NOMO-1 treated with DMSO at 0.1 percent for 48 hours (cell line): ENCODE results near the gene MPZL2.

Experiments used
- DNase-seq: peaks from one replicate; lab custom pipeline; 2025; ENCODE audit not compliant: unreplicated experiment; lab: John Stamatoyannopoulos, UW

The MPZL2 gene

GRCh38 chr11:118223570-118223969, 40.5 kb downstream of the MPZL2 start:
- no peak for DNase-seq

GRCh38 chr11:118222437-118222836, 41.7 kb downstream of the MPZL2 start:
- DNase-seq: no peak

DNA sequence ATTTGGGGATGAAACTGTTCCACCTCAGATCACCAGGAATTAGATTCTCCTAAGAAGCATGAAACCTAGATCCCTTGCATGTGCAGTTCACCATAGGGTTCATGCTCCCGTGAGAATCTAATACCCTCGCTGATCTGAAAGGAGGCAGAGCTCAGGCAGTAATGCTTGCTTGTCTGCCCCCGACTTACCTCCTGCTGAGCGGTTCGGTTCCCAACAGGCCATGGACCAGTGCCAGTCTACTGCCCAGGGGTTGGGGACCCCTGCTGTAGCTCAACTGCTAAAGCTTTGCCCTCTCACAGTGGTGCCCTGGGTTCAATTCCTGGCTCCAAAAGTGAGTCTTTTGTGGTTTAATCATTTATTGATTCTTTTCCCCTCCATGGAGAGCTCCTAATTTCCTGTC, 42.7 kb downstream of the MPZL2 start:
- no peak for DNase-seq

- DNase-seq: no peak
Measured at GRCh38 chr11:118219732-118220131, 44.4 kb downstream of the MPZL2 start.

DNA sequence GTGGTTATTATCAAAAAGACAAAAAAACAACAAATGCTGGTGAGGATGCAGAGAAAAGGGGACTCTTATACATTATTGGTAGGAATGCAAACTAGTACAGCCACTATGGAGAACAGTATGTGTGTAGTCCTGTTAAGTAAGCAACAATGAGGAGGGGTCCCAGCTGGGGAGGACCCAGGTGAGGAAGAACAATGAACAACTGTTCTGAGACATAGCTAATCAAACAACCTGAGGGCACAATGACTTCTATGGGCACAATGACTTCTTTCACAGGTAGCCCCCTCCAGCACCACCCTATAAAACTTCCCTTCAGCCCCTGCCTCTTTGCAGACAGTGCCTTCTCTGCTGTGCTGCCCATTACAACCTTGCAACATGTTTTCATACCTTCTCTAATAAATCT, 44.9 kb downstream of the MPZL2 start:
- no peak for DNase-seq

- no peak for DNase-seq
Measured at GRCh38 chr11:118217575-118217974, 46.5 kb downstream of the MPZL2 start.

DNA sequence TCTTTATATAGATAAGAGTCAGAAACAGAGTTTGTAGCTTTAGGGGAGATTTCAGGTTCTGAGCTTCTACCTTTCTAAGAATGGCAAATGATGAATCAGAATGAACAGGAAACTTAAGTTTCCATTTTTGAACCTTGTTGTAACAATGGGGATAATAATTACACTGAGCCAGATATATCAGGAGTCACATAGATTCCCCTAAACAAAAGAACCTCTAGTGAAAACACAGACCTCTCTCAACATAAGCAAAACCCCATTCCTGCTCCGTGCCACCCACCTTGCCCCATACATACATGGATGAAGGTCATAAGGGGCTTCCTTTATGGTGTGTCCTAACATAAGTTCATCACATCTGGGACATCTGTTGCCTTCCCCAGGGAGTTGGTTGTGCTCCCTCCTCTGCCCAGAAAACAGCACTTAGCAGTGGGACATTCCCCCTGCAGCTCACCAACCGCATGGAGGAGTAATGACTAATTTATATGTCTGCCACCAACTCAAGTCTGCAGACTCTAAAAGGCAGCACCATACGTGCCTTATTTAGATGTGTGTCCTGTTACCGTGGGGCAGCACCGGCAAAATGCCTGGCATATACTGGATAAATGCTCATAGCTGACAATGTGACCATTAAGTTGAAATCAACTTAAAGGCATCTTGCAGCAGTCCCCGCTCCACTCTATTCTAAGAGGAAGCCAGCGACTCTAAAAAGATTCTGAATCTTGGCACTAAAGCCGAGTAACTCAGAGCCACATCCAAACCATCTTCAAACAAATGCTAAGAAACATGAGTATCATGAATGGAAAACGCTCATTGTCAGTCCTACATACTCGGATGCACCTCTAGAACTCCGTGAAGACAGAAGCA, 47.2 kb downstream of the MPZL2 start:
- DNase-seq: no peak

DNA sequence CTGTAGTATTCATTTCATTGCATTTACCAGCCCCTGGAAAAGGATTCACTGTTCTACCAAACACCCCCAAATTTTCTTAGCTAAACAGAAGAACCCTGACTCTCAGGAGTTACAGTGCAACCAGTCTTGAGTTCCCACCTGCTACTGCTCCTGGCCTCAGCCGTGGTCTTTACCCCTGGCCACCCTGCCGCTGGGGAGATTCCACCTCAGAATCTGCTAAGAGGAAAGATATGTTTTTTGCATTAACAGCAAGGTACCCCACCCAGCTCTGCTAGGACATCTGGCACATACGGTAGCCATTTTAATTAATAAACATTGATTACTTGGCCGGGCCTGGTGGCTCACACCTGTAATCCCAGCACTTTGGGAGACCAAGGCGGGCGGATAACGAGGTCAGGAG, 48.3 kb downstream of the MPZL2 start:
- DNase-seq: no peak

DNA sequence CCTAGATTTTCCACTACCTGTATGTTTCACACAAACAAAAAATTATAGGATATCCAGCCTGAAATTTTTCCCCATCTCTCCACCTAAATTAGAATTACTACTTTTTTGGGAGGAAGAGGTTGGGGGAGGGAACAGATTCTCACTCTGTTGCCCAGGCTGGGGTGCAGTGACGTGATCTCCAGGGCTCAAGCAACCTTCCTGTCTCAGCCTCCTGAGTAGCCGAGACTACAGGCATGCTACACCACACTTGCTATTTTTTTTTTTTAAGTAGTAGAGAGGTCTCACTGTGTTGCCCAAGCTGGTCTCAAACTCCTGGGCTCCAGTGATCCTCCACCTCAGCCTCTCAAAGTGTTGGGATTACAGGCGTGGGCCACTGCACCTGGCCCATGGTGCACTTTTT, 48.8 kb downstream of the MPZL2 start:
- no peak for DNase-seq

GRCh38 chr11:118214210-118214914, 49.7 kb downstream of the MPZL2 start:
- peak; percentile 94 for DNase-seq

DNA sequence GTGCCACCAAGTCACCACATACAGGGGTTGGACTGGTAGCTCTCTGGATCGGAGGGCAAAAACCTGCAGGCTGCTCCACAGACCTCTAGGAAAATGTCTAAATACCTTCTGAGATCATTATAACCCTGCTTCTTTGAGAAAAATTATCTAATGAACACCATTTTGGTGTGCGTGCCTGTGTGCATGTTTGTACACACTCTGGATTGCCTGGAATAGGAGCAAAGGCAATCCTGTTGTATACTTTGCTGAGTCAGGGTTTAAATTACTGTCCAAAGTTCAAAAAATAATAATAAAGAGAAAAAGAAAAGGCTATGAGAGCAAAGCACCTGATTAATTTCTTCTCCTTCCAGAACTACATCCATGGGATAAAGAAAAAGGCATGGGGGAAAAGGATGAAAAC, 50.3 kb downstream of the MPZL2 start:
- no peak for DNase-seq

DNA sequence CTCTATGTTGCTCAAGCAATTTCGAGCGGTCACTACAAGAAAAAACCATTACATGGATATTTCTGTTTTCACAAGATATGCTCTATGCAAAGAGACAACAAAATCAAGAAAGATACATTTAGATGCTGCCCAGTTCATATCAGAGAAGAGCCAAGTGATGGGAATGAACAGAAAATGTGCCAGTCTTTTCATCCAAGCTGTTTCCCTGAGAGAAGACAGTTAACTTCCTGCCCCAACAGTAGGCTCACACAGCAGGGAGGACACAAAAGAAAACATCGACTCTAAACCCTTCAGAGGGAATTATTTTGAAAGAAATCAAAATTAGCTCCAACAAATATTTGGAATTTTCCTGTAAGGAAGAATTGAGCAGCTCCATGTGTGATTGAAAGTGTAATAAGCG, 50.9 kb downstream of the MPZL2 start:
- no peak for DNase-seq

DNA sequence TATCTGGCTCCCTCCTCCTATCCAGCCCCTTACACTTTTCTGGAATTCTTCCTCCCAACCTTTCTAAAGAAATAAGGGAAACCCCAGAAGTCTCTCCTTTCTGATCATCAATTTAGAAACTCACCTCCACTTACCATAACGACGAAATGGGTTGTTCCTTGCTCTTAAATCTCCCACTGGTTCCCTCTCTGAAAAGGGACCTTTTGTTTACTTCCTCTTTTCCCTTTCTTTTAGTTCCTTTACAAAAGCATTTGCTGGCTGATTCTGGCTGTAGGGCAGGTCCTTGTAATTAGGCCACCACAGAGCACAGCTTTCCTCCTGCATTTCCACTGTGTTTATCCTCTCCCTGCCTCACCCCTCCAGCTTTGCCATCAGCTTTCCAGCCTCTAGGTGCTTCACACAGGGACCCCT, 51.3 kb downstream of the MPZL2 start:
- peak; percentile 64 for DNase-seq

GRCh38 chr11:118212131-118212725, 51.9 kb downstream of the MPZL2 start:
- DNase-seq: peak; percentile 67

- DNase-seq: no peak
Measured at GRCh38 chr11:118211006-118211405, 53.1 kb downstream of the MPZL2 start.

DNA sequence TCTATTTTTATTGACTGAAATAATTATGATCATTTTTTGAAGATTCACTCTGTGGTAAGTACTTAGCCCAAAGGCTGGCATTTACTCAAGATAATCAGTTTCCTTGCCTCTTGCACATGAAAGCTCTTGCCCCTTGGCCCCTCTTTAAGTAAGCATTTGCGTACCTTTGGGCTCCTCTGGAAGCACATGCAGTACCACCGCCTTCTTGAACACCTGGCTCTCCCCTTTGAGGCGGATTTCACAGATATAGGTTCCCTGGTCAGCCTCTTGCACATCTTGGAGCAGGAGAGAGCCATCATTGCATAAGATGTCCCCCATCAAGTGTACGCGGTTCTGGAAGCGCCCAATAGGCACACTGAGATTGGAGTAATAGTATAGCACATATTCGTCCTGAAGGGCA, 53.8 kb downstream of the MPZL2 start:
- no peak for DNase-seq

- no peak for DNase-seq
Measured at GRCh38 chr11:118209033-118209432, 55.1 kb downstream of the MPZL2 start.

DNA sequence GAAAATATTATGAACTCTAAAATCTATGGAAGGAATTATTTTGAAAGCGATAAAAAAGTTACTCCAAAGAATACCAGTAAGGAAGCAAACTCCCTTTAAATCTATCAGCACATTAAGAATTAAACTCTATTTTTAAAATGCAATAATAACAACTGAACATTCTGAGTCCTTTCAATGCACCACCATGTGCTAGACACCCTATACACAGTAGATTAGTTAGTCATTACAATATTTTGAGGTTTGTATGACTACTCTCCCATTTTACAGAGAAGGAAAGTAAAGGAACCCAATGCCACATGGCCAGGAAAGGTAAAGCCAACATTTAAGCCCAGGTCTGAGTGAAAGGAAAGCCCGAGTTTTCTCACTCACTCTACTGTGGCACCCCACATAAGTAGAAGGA, 57.0 kb downstream of the MPZL2 start:
- no peak for DNase-seq

- peak; percentile 82 for DNase-seq
Measured at GRCh38 chr11:118206391-118207031, 57.6 kb downstream of the MPZL2 start.

GRCh38 chr11:118205606-118206378, 58.3 kb downstream of the MPZL2 start:
- no peak for DNase-seq
